HepG2 (cell line): Measurements from ENCODE around the gene RIN3. TPM values are rescaled to one million over a fixed set of nuclear protein-coding genes. Genes with fewer than 3 reads are reported as not detected.

ENCODE experiments used
- BORCS8-MEF2B ChIP-seq: sonication (generic); formaldehyde crosslinking; IDR thresholded peaks from 2 replicates; pipeline ENCODE4 v1.8.0; 2022; ENCODE audit warnings: mild to moderate bottlenecking, missing genetic modification reagents
- HDAC2 ChIP-seq: sonication (generic); formaldehyde crosslinking; IDR thresholded peaks from 2 replicates; pipeline ENCODE4 v1.4.0; 2020; ENCODE audit warnings: missing genetic modification reagents
- PREB ChIP-seq: sonication (generic); formaldehyde crosslinking; IDR thresholded peaks from 2 replicates; pipeline ENCODE4 v1.4.0; 2020; ENCODE audit warnings: missing genetic modification reagents
- SNAPC4 ChIP-seq: sonication (generic); formaldehyde crosslinking; IDR thresholded peaks from 2 replicates; pipeline ENCODE4 v1.4.0; 2020; ENCODE audit warnings: mild to moderate bottlenecking, missing genetic modification reagents
- ZEB1 ChIP-seq: IDR thresholded peaks from 2 replicates; pipeline ENCODE4 v1.6.1; 2012; ENCODE audit warnings: mild to moderate bottlenecking, low read depth, inconsistent platforms; ENCODE audit not compliant: insufficient replicate concordance
- ZKSCAN5 ChIP-seq: sonication (generic); formaldehyde crosslinking; IDR thresholded peaks from 2 replicates; pipeline ENCODE4 v1.5.1; 2020; ENCODE audit warnings: mild to moderate bottlenecking, missing genetic modification reagents
- ZNF326 ChIP-seq: sonication (generic); formaldehyde crosslinking; IDR thresholded peaks from 2 replicates; pipeline ENCODE4 v1.4.0; 2020; ENCODE audit warnings: missing genetic modification reagents, borderline replicate concordance
- ZSCAN12 ChIP-seq: sonication (generic); formaldehyde crosslinking; IDR thresholded peaks from 2 replicates; pipeline ENCODE4 v1.9.0; 2021; ENCODE audit warnings: mild to moderate bottlenecking, missing genetic modification reagents
- polyA plus RNA-seq, 8 experiments: library from polyadenylated mRNA; depleted of rRNA in 3 of 8; stranded (reverse) in 7 of 8; unstranded in 1 of 8; fragments of >200 nt; fragmentation: Illumina TruSeq in 4 of 8; extraction: Trizol in 4 of 8; gene quantifications; 2 replicates each; pipeline versions ENCODE4 v1.2.1 to v1.2.3, GENCODE V29; 2011 to 2016; ENCODE audit warnings: low read depth in 4 of 8, missing spikeins in 1 of 8, mixed read lengths in 1 of 8; ENCODE audit not compliant: insufficient read depth in 1 of 8
- total RNA-seq, 5 experiments: library from RNA; depleted of rRNA; stranded (reverse); fragments of >200 nt; fragmentation: Illumina TruSeq; extraction: Trizol; gene quantifications; 2 replicates each; pipeline ENCODE4 v1.2.3, GENCODE V29; 2016; ENCODE audit warnings: low read depth in 1 of 5

RIN3 gene
- total and polyA plus RNA-seq, 2 of the 13 experiments (the other 11 are each of a cell fraction or from before 2014, with no cell fraction given), result 2.3 to 3.6 TPM

GRCh38 chr14:92464156-92464555 lies 49.4 kb upstream of the RIN3 start (continued):
- TF ChIP-seq BORCS8-MEF2B (CRISPR knock-in tag) (no peak), PREB (CRISPR knock-in tag) (no peak), ZKSCAN5 (CRISPR knock-in tag) (no peak), SNAPC4 (no peak), ZEB1 (no peak), ZNF326 (CRISPR knock-in tag) (no peak), ZSCAN12 (CRISPR knock-in tag) (no peak), HDAC2 (CRISPR knock-in tag) (no peak)
- TF ChIP-seq, all 625 proteins: peak for 0
